Aorta (tissue), 5 donors: ENCODE data around the gene PRPF8. TPM values are rescaled to one million over a fixed set of nuclear protein-coding genes. Genes with fewer than 3 reads are reported as not detected.
"Not testable (repeated sequence)": the region's sequence is repeated elsewhere in the genome, so short reads cannot be mapped to it uniquely, and the experiment has no call there.

ENCODE experiments used
- ATAC-seq: fragments of 200-7000 bp; cut with Tn5 transposase; one replicate; pipeline ENCODE4 v1.9.1; 2022; ENCODE audit warnings: moderate library complexity; ENCODE audit not compliant: low FRiP score
- DNase-seq, 2 donors: peaks; one replicate each; pipeline ENCODE4 v3.0.0-alpha.2; 2020
- H3K27ac ChIP-seq, 2 donors: one replicate each; pipeline ENCODE4 v1.5.1; 2013; ENCODE audit warnings: low read length in 2 of 2, mild to moderate bottlenecking in 2 of 2, moderate library complexity in 2 of 2, control low read depth in 1 of 2, inconsistent platforms in 1 of 2, low read depth in 1 of 2
- H3K27me3 ChIP-seq, 2 donors: one replicate each; pipeline ENCODE4 v1.6.1; 2013; ENCODE audit warnings: control low read depth in 1 of 2, low read length in 1 of 2, mild to moderate bottlenecking in 1 of 2, moderate library complexity in 1 of 2; ENCODE audit not compliant: insufficient read depth in 2 of 2, control insufficient read depth in 1 of 2
- H3K36me3 ChIP-seq, 2 donors: one replicate each; pipeline ENCODE4 v1.6.1; 2013; ENCODE audit warnings: control low read depth in 1 of 2, low read length in 1 of 2, mild to moderate bottlenecking in 1 of 2; ENCODE audit not compliant: insufficient read depth in 2 of 2, control insufficient read depth in 1 of 2
- H3K4me1 ChIP-seq, 2 donors: one replicate each; pipeline ENCODE4 v1.6.1; 2013; ENCODE audit warnings: low read length in 2 of 2, control low read depth in 1 of 2, mild to moderate bottlenecking in 1 of 2, moderate library complexity in 1 of 2; ENCODE audit not compliant: insufficient read depth in 2 of 2, control insufficient read depth in 1 of 2
- H3K4me3 ChIP-seq, 2 donors: one replicate each; pipeline ENCODE4 v1.5.1; 2013; ENCODE audit warnings: low read length in 2 of 2, control low read depth in 1 of 2, mild to moderate bottlenecking in 1 of 2
- H3K9me3 ChIP-seq: one replicate; pipeline ENCODE4 v1.6.1; 2013; ENCODE audit warnings: mild to moderate bottlenecking, low read length; ENCODE audit not compliant: control insufficient read depth
- WGBS, 2 donors: extraction: QIAGEN DNeasy Blood & Tissue Kit; methylation state at CpG; one replicate each; pipeline ENCODE4 v1.1.7; 2013; 5-methylcytosine and 5-hydroxymethylcytosine counted together
- intact Hi-C, 2 donors: fragments of 100-400 bp; cut with DNase I; formaldehyde crosslinking; loops; one replicate each; pipeline versions ENCODE4 v1.14.2 to v1.15.0; 2022
- polyA plus RNA-seq, 2 donors: library from polyadenylated mRNA; stranded (reverse); fragments of 200-250 nt; gene quantifications; one replicate each; pipeline ENCODE4 v1.2.3, GENCODE V29; 2013
- total RNA-seq, 2 donors: library from RNA; stranded (reverse); fragmentation: NEBNext Ultra II Directional; extraction: Animal tissue kit (Norgen Biotek cat#: 25700); gene quantifications; one replicate each; pipeline ENCODE4 v1.2.1, GENCODE V29; 2021
- donor health status: healthy with polysubstance abuse.
- donor health status: Bipolar disorder and iron deficiency.
- donor health status: DM: no; HTN: no; CAD: no.
- donor health status: DM: no; HTN: no; CAD: no.
- donor health status: DM: yes; HTN: yes; CAD: no.

Gene PRPF8
- total and polyA plus RNA-seq, 4 donors, result 14.7 to 235 (median 136) TPM

- intact Hi-C loops, result loop anchor here in 1 of 2 donors (5.0 kb wide), 1 partner anchor 60 kb away; the partner anchor contains the start of gene TLCD2
- H3K4me3 ChIP-seq, H3K27ac ChIP-seq, ATAC-seq, H3K27me3 ChIP-seq, H3K9me3 ChIP-seq, H3K4me1 ChIP-seq: not testable (repeated sequence)
- WGBS, 2 donors, result 68 to 69% methylated on average over 7 of the region's 7 CpGs
- H3K36me3 ChIP-seq, result peaks cover 3 to 19% of the 10 kb centered on the region in 2 donors
- DNase-seq, result peak in 1 of 2 donors; percentile 20
Measured at GRCh38 chr17:1652794-1653193, 31.9 kb downstream of the PRPF8 start.

DNA sequence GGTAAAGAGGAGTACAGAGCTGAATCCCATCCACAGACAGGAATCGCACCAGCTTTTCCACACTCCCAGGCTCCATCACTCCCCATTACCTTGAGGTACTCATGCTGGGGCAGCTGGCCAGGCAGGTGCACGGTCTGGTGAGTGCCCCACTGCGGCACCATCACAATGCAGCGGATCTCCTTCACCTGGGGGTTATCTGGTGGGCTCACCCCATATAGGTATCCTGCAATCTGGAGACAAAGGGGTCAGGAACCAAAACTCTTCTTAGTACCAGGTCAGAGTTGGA is 33.2 kb downstream of the PRPF8 start:
- 87 to 89% methylated on average over 4 of the region's 4 CpGs for WGBS, 2 donors
- Histone ChIP-seq H3K27me3 (no peaks in the 10 kb centered on the region), H3K4me3 (no peak overlapping the region), H3K27ac (no peak overlapping the region), H3K36me3 (peaks cover 2 to 19% of the 10 kb centered on the region in 2 donors), H3K4me1 (no peaks in the 10 kb centered on the region), H3K9me3 (no peaks in the 10 kb centered on the region)
- DNase-seq (no peak), ATAC-seq (no peak)
- intact Hi-C loops, result loop anchor here (2.0 to 5.0 kb wide), 2 partner anchors 61 kb away; partner anchors contain the start of gene TLCD2 (in 1 of the 2)

GRCh38 chr17:1650731-1651558 is 33.7 kb downstream of the PRPF8 start:
- Histone ChIP-seq H3K27ac (peak overlapping the region in 1 of 2 donors; percentile 19), H3K4me3 (no peak overlapping the region), H3K9me3 (no peaks in the 10 kb centered on the region), H3K27me3 (no peaks in the 10 kb centered on the region), H3K36me3 (peaks cover 0 to 19% of the 10 kb centered on the region in 2 donors), H3K4me1 (no peaks in the 10 kb centered on the region)
- DNase-seq (peak in 1 of 2 donors; percentile 67), ATAC-seq (no peak)
- 78 to 79% methylated on average over 22 of the region's 22 CpGs for WGBS, 2 donors
- intact Hi-C loops, result loop anchor here (2.0 to 5.0 kb wide), 2 partner anchors 61 to 62 kb away; partner anchors contain the start of gene TLCD2 (in 1 of the 2)

DNA sequence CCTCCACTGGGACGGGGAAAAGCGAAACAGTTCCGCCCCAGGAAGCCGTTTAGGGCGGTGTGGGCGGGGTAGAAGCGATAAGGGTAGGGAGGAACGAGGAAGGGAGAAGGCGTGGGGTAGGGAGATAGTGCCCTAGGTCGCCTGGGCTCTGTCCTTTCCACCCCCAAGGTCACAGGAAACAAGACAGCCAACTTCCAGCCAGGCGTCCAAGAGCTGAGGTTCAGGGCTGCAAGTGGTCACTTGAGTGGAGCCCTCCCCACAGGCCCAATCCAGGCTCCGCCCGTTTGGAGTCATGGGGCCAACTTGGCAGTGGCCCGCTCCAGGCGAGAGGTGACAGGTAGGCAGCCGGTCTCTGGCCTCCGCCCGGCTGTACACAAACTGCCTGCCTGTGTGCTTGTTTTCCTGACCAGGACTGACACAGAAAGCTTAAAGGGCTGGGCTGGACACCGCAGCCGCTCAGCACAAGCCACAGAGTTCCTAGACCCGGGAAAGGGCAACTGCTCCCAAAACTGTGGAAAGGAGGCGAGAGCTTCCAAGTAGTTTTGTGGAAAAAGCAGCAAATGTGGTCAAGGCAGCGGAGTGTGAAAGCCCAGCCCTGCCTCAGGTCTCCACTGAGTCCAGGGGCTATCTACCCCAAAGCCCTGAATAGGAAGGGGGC is 34.7 kb downstream of the PRPF8 start, which contains the start of gene RILP:
TSS of gene RILP (minus strand) at position 23 of the 658 bp plus-strand sequence. CDS start 62 bp downstream, outside the sequence.
- Histone ChIP-seq H3K4me3 (peak within 1 kb of the TSS; percentile 62 to 73), H3K36me3 (peaks cover 0 to 16% of the 10 kb centered on the region in 2 donors), H3K27me3 (no peaks in the 10 kb centered on the region), H3K4me1 (no peaks in the 10 kb centered on the region), H3K9me3 (no peaks in the 10 kb centered on the region), H3K27ac (peak within 1 kb of the TSS in 1 of 2 donors; percentile 79)
- DNase-seq (peak; percentile 80 to 88), ATAC-seq (peak; percentile 49)
- intact Hi-C loops, result loop anchor here (2.0 to 5.0 kb wide), 2 partner anchors 62 to 63 kb away; partner anchors contain the start of gene TLCD2 (in 1 of the 2)
- WGBS, 2 donors, result 8 to 9% methylated on average over 23 of the region's 23 CpGs

GRCh38 chr17:1648963-1649843 is 35.5 kb downstream of the PRPF8 start:
- H3K4me1 ChIP-seq, result no peaks in the 10 kb centered on the region
- WGBS, 2 donors, result 0 to 1% methylated on average over 55 to 100 of the region's 100 CpGs
- DNase-seq (peak; percentile 97 to 98), ATAC-seq (peak; percentile 87)
- intact Hi-C loops, result loop anchor here (1.0 kb wide), 2 partner anchors 74 to 76 kb away; no protein-coding TSS in a partner anchor
- peak overlapping the region in 1 of 2 donors; percentile 79 for H3K27ac ChIP-seq
- no peaks in the 10 kb centered on the region for H3K9me3 ChIP-seq
- H3K4me3 ChIP-seq, result peak overlapping the region; percentile 62 to 73
- no peaks in the 10 kb centered on the region for H3K27me3 ChIP-seq
- H3K36me3 ChIP-seq, result peaks cover 0 to 16% of the 10 kb centered on the region in 2 donors

DNA sequence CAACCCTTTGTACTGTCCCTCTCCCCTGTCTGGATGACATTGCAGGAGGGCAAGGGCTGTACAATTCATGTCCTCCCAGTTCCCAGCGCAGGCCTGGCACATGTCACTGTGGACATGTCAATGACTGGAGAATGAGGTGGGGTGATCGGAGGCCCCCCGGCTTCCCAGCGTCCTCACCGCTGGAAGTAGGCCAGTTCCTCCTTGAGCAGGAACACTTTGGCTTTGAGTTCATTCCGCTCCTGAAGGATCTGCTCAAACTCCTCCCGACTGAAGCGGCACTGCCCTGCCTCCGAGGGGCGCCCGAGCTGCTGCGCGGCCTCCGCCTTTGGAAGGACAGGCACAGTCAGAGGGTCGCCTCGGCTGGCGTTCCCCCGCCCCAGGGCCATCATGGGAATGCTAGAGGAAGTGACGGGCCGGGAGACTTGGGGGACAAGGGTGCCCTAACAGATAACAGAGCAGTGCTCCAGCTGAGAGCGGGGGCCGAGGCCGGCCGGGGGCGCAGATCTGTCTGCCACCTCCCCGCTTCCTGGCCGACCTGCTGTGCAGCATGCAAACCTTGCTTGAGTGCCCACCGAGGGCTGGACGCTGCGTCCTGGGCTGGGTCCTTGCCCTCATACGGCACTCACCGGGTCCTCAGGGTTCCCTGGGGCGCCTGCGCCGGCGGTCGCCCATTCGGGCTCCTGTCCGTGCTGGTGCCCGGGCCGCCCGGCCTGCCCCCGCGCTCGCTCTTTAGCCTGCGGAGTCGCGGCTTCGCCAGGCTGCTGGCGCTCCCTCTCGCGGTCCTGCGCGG is 36.3 kb downstream of the PRPF8 start:
- no peaks in the 10 kb centered on the region for H3K27me3 ChIP-seq
- no peak for DNase-seq
- intact Hi-C loops, result loop anchor here (1.0 kb wide), 2 partner anchors 73 to 75 kb away; no protein-coding TSS in a partner anchor
- peak; percentile 0 for ATAC-seq
- 6 to 8% methylated on average over 54 of the region's 54 CpGs for WGBS, 2 donors
- H3K9me3 ChIP-seq, result no peaks in the 10 kb centered on the region
- peaks cover 0 to 13% of the 10 kb centered on the region in 2 donors for H3K36me3 ChIP-seq
- peak overlapping the region in 1 of 2 donors; percentile 22 for H3K27ac ChIP-seq
- peak overlapping the region in 1 of 2 donors; percentile 30 for H3K4me3 ChIP-seq
- H3K4me1 ChIP-seq, result no peaks in the 10 kb centered on the region

- H3K9me3 ChIP-seq, result no peaks in the 10 kb centered on the region
- intact Hi-C loops, result loop anchor here (1.0 kb wide), 2 partner anchors 72 to 74 kb away; no protein-coding TSS in a partner anchor
- H3K4me3 ChIP-seq, result no peak overlapping the region
- no peaks in the 10 kb centered on the region for H3K27me3 ChIP-seq
- peaks cover 0 to 11% of the 10 kb centered on the region in 2 donors for H3K36me3 ChIP-seq
- no peak overlapping the region for H3K27ac ChIP-seq
- 81 to 83% methylated on average over 11 of the region's 11 CpGs for WGBS, 2 donors
- H3K4me1 ChIP-seq, result no peaks in the 10 kb centered on the region
- no peak for DNase-seq
- no peak for ATAC-seq
Measured at GRCh38 chr17:1647802-1648171, 36.9 kb downstream of the PRPF8 start.
